ENCODE results near the gene VAV1. TPM values are rescaled to one million over a fixed set of nuclear protein-coding genes. Genes with fewer than 3 reads are reported as not detected.

VAV1 gene
- total and polyA plus RNA-seq, 2 of the 8 experiments (the other 6 are each of a cell fraction or from before 2014, with no cell fraction given): 0.21 to 0.22 TPM

GRCh38 chr19:6768236-6768785 lies 4.2 kb upstream of the VAV1 start (continued):
- TF ChIP-seq HDAC2 (IDR thresholded peaks at IDR 0.05; ENCODE audit: borderline replicate concordance in 1 of 2, low read depth in 2 of 2, low read length in 2 of 2): no peak
- no peak for TF ChIP-seq EGR1 (IDR thresholded peaks at IDR 0.05; ENCODE audit: borderline replicate concordance, low read depth, low read length)
- TF ChIP-seq JUND (IDR thresholded peaks at IDR 0.05; ENCODE audit: low read length): no peak

All from H1 (cell line).